GM21825 (cell line): ENCODE measurements around the gene RBM3.

Experiments used
- ATAC-seq: cut with Tn5 transposase; IDR thresholded peaks from one replicate; pipeline ENCODE4 v1.9.1; 2021; ENCODE audit warnings: mild to moderate bottlenecking, moderate library complexity; ENCODE audit not compliant: unreplicated experiment

The RBM3 gene

DNA sequence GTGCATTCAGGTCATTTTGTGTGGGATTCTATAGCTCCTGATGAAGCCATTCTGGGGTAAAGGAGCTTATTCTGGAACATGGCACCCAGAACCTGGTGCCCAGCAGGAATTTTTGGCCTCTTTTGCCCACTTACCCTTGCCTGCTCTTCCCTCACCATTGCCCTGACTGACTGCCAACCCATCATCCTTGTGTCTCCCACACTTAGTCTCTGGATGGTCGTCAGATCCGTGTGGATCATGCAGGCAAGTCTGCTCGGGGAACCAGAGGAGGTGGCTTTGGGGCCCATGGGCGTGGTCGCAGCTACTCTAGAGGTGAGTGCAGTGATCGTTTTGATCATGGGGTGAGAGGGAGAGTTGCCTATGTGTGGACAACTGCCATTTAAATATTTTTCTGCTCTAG, 1.8 kb downstream of the RBM3 start:
- no peak for ATAC-seq

DNA sequence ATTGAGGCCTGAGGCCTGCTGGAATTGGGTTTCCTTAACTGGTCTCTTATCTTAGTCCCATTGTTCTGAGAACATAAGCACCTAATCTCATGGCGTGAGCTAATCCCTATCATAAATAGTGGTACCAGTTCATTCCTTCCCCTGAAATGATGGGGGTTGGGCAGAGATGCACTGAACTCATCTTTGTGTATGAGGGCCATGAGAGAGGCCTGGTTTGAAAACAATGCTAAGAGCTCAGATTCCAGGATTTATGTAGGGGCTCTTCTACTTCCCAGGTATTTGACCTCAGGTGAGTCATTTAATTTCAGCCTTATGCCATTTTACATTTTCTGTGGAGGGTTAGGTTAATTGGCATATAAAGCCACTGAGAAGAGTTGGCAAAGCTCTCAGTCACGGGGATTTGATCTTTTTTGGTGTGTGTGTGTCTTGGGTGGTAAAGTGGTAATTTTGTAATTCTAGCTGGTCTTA, 4.4 kb downstream of the RBM3 start:
- ATAC-seq: no peak

DNA sequence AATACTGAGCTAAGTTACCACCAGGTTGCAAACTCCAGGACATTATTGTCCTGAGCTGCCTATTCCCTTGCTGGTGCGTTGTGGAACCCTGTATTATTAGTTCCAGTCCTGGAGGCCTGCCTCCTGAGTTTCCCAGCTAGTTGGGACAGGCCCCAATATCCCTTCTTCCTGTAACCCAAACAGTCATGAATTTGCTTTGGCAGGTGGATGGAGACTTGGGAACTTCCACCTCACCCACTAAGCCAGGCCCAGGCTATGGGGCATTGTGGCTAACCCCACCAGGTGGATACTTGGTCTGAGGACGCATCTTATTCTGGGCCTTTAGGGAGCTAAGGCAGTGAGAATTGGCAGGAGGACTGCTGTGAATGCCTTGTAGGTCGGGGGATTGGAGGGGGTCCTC, 5.0 kb downstream of the RBM3 start:
- no peak for ATAC-seq

DNA sequence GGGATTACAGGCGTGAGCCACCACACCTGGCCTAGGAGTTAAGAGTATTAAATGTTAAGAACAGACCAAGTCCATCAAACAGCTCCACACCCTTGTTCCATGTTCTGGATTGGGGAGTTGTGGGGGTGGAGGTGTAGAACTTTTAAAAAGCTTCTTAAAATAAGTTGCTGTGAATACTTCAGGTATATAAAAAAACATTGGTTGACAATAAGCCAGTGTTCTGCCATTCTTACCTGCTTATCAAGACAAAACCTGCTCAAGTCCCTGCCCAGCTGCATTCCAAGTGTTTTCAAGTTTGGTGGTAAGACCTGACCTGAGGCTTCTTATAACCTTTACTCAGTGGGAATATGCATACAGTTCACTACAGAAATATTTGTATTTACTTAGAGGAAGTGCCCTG, 6.4 kb downstream of the RBM3 start:
- ATAC-seq: no peak

DNA sequence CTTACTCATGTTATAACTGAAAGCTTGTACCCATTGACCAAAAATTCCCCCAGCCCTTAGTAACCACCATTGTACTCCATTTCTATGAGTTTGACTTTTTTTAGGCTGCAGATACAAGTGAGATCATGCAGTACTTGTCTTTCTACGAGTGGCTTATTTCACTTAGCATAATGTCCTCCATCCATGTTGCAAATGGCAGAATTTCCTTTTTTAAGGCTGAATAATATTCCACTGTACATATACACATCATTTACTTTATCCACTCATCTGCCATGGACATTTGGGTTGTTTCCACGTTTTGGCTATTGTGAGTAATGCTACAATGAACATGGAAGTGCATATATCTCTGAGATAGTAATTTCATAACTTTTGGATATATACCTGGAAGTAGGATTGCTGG, 10.4 kb downstream of the RBM3 start:
- ATAC-seq: no peak

DNA sequence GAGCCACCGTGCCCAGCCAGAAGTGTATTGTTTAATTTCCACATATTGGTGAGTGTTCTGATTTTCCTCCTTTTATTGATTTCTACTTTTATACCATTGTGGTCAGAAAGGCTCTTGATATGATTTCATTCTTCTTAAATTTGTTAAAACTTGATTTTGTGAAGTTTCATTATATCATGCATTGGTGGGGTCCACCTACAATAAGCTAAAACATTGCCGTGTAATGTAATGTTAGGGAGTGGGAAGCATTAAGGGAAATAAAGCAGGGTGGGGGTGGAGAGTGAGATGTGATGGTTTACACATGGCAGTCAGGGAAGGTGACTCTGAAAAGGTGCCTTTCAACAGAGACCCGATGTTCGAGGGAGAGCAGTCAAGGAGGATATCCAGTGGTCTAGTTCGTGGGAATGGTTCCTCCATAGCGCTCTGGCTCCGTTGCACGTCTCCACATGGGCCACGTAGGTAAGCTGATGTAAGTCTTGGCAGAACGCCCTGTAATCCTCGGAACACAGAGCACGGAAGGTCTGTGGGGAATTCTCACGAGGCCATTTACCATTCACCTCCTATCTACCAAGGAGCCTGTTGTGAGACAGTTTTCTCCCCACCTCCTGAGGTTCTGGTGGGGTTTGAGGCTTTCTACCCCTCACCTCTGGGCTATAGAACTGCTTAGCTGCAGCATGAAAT, 15.3 kb downstream of the RBM3 start:
- ATAC-seq: no peak

DNA sequence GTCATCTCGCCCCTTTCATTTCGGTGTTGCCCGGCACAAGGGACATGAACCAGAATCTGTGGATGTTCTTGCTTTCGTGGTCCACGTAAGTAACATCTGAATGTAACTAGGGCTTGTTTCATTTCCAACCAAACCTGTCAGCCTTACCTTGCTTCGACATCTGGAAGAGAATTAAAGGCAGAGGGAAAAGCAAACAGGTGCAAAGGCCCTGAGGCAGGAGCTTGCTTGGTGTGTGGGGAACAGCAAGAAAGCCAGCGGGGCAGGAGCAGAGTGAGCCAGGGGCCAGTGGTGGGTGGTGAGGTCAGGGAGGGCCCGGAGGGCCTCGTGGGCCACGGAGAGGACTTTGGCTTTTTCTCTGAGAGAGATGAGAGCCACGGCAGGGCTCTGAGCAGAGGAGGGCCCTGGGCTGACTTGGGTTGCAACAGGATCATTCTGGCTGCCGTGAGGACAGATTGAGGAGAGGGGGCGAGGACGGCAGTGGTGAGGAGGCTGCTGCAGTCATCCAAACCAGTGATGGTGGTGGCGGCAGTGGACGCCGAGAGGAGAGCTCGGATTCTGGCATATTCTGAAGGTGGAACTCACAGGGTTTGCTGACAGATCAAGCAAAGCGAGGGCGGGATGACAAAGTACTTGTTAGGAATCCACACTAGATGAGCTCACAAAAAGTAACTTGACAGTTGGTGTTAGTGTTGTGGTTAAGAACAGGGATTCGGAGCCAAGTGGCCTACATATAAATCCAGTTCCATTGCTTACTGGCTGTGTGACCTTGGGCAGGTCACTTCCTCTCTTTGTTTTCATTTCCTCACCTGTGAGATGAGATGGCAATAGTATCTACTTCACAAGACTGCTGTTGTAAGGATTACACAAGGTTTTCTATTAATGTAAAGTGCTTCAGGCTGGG, 16.2 kb downstream of the RBM3 start:
- ATAC-seq: no peak

DNA sequence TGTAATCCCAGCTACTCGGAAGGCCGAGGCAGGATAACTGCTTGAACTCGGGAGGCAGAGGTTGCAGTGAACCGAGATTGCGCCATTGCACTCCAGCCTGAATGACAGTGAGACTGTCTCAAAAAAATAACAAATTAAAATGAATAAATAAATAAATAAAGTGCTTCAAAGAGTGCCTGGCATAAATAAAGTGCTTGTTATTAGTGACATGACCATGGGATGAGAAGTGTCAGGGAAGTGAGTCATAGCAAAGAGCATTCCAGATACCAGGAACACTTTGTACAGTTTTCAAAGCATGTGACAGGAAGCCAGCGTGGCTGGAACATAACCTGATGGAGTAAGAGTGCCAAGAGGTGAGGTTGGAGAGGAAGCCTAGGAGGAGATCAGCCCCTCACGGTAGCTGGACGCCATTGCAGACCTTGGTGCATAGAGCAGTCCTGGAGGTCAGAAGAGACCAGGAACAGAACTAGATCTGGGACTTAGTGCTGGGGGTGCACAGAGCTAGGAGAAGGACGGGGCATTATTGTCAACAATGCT, 17.0 kb downstream of the RBM3 start:
- no peak for ATAC-seq

DNA sequence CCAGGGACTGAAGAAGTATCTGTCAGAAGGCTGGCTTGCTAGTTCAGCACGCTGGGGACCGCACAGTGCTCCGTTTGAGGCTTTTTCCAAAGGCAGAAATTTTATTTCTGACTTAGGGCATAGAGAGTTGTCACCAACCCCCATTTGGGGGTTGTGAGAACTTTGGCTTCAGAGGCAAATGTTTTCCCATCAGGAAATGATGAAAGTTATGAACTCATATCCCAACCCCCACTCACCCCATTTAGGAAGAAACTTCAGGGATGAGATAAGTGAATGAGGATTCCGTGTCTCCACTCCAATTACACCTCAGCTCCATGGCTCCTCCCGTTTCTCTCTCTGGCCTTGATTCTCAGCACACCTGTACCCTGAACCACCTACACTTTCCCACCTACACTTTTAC, 18.7 kb downstream of the RBM3 start:
- ATAC-seq: no peak

DNA sequence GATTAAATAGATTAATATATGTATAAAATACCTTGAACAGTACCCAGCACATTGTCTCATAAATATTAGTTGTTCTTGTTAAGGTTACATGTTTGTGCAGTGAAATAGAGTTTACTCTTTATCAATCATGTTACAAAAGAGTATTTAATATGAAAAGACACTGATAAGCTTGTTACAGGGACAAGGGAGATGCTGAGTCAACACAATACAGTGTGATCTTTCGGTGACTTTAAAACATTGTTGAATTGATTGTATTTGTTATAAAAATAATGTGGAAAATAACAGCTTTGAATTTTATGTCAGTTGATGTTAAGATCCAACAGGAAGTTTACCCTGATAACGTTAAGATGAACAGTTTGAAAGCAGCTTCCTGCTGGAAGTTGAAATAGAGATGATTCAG, 21.6 kb downstream of the RBM3 start:
- ATAC-seq: no peak

DNA sequence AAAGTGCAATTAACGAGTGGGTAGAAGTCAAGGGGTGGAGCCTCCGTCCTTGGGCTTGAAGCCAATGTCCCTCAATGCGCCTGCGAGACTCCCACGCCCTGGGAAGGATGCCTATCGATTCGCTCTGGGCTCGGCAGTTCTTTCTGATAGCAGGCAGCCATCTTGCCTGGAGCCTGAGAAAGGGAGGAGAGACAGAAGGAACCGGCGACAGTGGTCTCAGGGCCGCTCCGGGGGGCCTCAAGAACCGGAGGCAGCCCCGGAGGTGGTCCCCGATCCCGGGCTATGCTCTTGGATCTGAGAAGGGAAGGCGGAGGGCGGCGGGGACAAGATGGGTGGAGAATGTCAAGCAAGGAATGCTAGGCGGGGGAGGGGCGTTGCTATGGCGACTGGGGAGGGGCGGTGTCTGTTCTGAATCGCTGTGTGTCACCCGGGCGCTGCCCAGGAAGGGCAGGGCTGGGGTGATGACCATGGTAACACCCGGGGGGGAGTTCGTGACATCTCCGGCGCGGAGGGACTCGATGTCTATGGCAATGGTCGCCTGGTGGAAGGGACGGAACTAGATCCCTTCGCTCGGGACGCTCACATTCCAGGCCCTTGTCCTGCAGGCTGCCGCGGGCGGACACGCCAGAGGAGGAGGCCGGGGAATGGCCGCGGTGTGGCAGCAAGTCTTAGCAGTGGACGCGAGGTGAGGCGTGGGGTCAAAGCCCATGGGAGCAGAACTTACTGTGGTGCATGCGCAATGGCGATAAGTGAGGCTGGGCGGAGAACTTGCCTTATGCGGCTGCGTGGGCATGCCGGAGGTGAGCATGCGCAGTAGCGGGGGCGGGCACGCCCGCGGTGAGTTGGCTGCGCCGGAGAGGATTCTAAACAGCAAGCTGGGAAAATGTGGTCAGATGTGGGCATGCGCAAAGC, 23.3 kb downstream of the RBM3 start, which contains the start of gene WDR13:
Gene WDR13, plus strand, starts transcription at position 140 of the 912 bp plus-strand sequence. Its CDS starts 505 bp downstream, at position 645.
- ATAC-seq: peak; percentile 62

DNA sequence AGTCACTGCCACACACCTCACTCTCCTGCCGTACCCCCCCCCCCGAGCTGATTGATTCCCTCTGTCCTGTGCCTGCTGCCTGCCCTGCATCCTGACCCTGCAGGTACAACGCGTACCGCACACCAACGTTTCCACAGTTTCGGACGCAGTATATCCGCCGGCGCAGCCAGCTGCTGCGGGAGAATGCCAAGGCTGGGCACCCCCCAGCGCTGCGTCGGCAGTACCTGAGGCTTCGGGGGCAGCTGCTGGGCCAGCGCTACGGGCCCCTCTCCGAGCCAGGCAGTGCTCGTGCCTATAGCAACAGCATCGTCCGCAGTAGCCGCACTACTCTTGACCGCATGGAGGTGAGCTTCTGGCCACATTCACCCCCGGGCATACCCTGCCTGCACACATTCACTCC, 24.3 kb downstream of the RBM3 start:
- no peak for ATAC-seq

DNA sequence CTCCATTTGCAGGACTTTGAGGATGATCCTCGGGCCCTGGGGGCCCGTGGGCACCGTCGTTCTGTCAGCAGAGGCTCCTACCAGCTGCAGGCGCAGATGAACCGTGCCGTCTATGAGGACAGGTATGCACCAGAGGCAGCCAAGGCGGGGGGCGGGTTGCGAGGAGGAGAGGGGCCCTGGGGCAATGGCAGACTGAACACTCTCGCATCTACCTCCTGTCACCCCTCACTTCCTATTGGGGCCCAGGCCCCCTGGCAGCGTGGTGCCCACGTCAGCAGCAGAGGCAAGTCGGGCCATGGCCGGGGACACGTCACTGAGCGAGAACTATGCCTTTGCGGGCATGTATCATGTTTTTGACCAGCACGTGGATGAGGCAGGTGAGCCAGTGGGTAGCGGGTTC, 25.1 kb downstream of the RBM3 start:
- ATAC-seq: no peak

DNA sequence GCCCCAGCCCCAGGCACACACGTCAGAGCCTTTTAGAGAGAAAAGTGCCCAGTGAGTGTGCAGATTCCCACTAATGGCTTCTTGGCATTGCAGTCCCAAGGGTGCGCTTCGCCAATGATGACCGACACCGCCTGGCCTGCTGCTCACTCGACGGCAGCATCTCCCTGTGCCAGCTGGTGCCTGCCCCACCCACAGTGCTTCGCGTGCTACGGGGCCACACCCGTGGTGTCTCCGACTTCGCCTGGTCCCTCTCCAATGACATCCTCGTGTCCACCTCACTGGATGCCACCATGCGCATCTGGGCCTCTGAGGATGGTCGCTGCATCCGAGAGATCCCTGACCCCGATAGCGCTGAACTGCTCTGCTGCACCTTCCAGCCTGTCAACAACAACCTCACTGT, 25.9 kb downstream of the RBM3 start:
- no peak for ATAC-seq

DNA sequence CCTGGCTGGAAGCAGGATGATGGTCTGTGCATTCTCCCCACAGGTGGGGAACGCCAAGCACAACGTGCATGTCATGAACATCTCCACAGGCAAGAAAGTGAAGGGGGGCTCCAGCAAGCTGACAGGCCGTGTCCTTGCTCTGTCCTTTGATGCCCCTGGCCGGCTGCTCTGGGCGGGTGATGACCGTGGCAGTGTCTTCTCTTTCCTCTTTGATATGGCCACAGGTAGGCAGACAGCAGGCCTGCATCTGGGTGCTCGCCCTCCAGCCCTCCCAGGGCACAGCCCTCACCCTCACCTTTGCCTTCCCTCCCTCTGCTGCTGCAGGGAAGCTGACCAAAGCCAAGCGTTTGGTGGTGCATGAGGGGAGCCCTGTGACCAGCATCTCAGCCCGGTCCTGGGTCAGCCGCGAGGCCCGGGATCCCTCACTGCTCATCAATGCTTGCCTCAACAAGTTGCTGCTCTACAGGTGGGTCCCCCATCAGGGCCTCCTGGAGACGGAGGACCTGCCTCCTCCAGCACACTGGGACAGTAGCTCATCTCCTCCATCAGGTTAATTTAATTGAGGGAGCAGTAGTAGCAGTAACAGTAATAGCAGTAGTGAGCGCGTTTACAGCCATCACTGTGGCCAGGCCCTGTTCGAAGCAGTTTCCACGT, 27.6 kb downstream of the RBM3 start:
- no peak for ATAC-seq

DNA sequence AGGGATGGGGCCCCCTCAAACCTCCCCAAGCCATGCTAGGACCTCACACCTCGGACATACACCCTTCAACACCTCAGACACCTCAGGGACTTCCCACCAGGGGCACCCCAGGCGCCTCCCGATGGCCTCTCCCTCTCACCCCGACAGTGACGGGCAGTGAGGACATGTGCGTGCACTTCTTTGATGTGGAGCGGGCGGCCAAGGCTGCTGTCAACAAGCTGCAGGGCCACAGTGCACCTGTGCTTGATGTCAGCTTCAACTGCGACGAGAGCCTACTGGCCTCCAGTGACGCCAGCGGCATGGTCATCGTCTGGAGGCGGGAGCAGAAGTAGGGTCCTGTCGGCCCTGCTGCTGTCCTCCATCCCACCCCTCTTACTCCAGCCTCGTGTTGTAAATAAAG, 30.4 kb downstream of the RBM3 start:
- ATAC-seq: no peak

DNA sequence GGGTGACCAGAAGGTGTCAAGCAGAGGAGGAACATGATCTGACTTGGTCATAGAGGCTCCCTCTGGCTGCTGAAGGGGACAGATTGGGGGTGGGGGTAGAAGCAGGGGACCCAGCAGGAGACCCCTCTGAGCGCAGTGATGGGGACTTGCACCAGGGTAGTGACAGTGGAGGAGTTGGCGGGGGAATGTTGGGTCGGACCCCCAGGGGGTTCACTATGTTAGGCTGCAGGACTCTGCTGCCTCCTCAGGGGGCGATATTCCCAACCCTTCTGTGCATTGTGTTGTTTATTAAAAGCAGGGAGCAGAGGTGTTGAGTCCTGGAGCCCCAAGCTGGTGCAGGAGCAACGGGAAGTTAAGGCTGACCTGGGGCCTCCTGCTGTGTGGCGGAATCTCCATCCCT, 31.8 kb downstream of the RBM3 start:
- no peak for ATAC-seq

DNA sequence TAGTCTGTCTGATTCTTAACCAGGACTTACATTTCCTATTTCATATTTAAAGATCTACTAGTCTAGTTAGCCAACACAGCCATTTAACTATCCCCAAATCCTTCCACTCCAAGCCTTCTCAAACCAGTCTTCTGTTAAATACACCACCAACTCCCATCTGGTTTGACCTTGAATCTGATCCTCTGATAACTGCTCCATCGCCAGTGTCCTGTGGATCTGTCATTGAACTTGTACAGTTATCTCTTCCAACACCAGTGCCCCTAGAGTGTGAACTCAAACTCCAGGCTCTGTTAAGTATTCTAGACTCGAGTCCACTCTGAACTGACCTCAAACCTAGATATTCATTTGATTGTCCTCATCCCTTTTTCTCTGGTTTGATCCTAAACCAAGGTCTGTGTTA, 37.4 kb downstream of the RBM3 start:
- no peak for ATAC-seq

DNA sequence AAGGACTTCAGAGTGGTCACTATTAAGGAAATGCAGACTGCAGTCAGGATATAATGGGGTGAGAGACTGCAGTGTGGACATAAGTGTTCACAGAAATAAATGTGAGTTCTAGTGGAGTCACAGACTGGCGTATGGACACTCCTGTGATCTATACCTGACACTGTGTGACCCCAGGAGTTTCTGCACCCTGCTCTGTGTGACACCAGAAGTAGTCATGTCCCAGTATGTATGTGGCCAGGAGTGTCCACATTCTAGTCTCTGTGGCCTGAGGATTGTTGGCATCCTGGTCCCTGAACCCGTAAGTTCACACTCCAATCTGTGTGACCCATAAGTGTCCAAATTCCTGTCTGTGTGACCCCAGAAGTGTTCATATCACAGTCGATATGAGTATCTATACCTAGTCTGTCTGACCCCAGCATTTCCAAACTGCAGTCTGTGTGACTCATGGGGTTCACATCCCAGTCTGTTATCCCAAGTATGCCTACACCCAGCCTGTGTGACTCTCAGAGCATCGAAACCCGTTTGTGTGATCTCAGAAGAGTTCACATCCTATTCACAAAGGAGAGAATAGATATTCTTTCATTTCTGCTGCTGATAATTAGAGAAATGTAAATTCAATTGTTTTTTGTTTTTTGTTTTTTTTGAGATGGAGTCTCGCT, 39.3 kb downstream of the RBM3 start:
- ATAC-seq: no peak

DNA sequence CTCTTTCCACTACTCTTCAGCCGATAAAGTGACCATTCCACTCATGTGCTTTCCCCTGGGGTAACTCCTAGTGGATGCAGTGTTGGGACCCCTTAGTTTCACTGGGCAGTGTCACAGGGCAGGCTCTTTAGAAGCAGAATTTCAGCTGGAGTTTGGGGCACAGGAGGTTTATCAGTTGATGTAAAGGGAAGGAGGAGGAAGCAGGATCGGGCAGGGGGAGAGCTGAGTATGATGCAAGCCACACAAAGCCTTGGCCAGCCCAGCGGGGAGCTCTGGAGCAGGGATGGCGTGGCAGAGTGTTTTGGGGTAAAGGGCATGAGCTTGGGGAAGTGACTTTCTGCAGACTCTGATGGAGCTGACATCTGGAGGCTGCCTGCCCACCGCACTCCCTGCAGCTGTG, 42.3 kb downstream of the RBM3 start:
- ATAC-seq: no peak
